Heart right ventricle (tissue), 16 donors: Measurements from ENCODE around the gene ANKRD10. TPM values are rescaled to one million over a fixed set of nuclear protein-coding genes. Genes with fewer than 3 reads are reported as not detected.
A peak's percentile ranks its signal among the peaks of the same experiment; 100 is the strongest.

Experiments
- ATAC-seq, 8 donors: fragments of 200-7000 bp; cut with Tn5 transposase; one replicate each; pipeline ENCODE4 v1.9.1; 2020; ENCODE audit warnings: mild to moderate bottlenecking in 8 of 8, moderate library complexity in 8 of 8, moderate number of reproducible peaks in 1 of 8
- DNase-seq, 2 donors: peaks; one replicate each; pipeline ENCODE4 v3.0.0-alpha.2; 2020
- H3K27ac ChIP-seq, 10 donors: fragments of 200-600 bp; sonication (generic) in 2 of 10; one replicate each; pipeline versions ENCODE4 v1.5.0 to v1.8.0; 2020 to 2022; ENCODE audit warnings: mild to moderate bottlenecking in 3 of 10
- H3K27me3 ChIP-seq, 7 donors: fragments of 200-600 bp; one replicate each; pipeline ENCODE4 v1.8.0; 2021 to 2022; ENCODE audit warnings: mild to moderate bottlenecking in 2 of 7
- H3K36me3 ChIP-seq, 9 donors: fragments of 200-600 bp; sonication (generic) in 1 of 9; one replicate each; pipeline versions ENCODE4 v1.5.0 to v1.8.0; 2020 to 2022; ENCODE audit warnings: mild to moderate bottlenecking in 2 of 9
- H3K4me1 ChIP-seq, 9 donors: fragments of 200-600 bp; sonication (generic) in 1 of 9; one replicate each; pipeline versions ENCODE4 v1.5.0 to v1.8.0; 2020 to 2022; ENCODE audit warnings: mild to moderate bottlenecking in 4 of 9
- H3K4me3 ChIP-seq, 10 donors: fragments of 200-600 bp; sonication (generic) in 2 of 10; one replicate each; pipeline versions ENCODE4 v1.5.0 to v1.8.0; 2020 to 2022; ENCODE audit warnings: mild to moderate bottlenecking in 7 of 10, moderate library complexity in 2 of 10
- H3K9me3 ChIP-seq, 11 donors: fragments of 200-600 bp in 10 of 11; sonication (generic) in 2 of 11; one replicate each; pipeline versions ENCODE4 v1.5.0 to v1.8.0; 2013 to 2022; ENCODE audit warnings: mild to moderate bottlenecking in 2 of 11, control low read depth in 1 of 11, moderate library complexity in 1 of 11
- CTCF ChIP-seq, 9 donors: fragments of 200-600 bp; sonication (generic) in 2 of 9; IDR thresholded peaks; one replicate each; pipeline versions ENCODE4 v1.5.0 to v1.8.0; 2021 to 2022; ENCODE audit warnings: antibody characterized with exemption in 9 of 9, mild to moderate bottlenecking in 5 of 9, moderate library complexity in 1 of 9
- whole genome bisulfite sequencing, 2 donors: extraction: QIAGEN DNeasy Blood & Tissue Kit; methylation state at CpG; one replicate each; pipeline ENCODE4 v1.1.7; 2013; ENCODE audit warnings: inconsistent platforms in 1 of 2; 5-methylcytosine and 5-hydroxymethylcytosine counted together
- intact Hi-C, 10 donors: fragments of 100-400 bp; cut with DNase I; formaldehyde crosslinking; loops; one replicate each; pipeline versions ENCODE4 v1.11.1 to v1.14.2; 2022
- polyA plus RNA-seq, 2 donors: library from polyadenylated mRNA; stranded (reverse); fragments of 200-250 nt; gene quantifications; one replicate each; pipeline ENCODE4 v1.2.3, GENCODE V29; 2013
- total RNA-seq, 10 donors: library from RNA; stranded (reverse); fragmentation: NEBNext Ultra II Directional in 3 of 10; extraction: Animal tissue kit (Norgen Biotek cat#: 25700) in 3 of 10; gene quantifications; one replicate each; pipeline versions ENCODE4 v1.2.1 to v1.2.4, GENCODE V29; 2021 to 2023
- donor health status: Arrhythmogenic right ventricular cardiomyopathy.
- donor health status: ischemic (EF 13 %, LVEDD 7.1; RV severe dilation, severe dysfunction).
- donor health status: healthy with polysubstance abuse.
- donor health status: DM: no; HTN: yes; CAD: no.
- donor health status: DM: no; HTN: no; CAD: no.
- donor health status: ischemic (EF 25% LVEDD 6.9; RV normal size, moderate dysfunction).
- donor health status: ischemic (EF 25% LVEDD 5.7; RV mildly dilated, moderate dysfunction).
- donor health status: healthy.
- donor health status: DM: yes; HTN: yes; CAD: no.
- donor health status: Ischemic cardiomyopathy.
- donor health status: ischemic (EF 35%, LVEDD 5.7; RV mildly dilated, moderate dysfunction).
- donor health status: nonischemic (EF 11% LVEDD 7.7; RV severe dilation, severe dysfunction).
- donor health status: DM: yes; HTN: yes; CAD: no.
- donor health status: PGD.
- donor health status: ischemic (EF 29% LVEDD 5.4; RV normal size, mild dysfunction).
- donor health status: nonischemic (EF 23%, LVEDD 6.1; RV moderate dilation, normal function).

Gene ANKRD10
- total and polyA plus RNA-seq, 12 donors = 32.4 to 127 (median 49.0) TPM

- peak; percentile 73 to 88 (median 76) for ATAC-seq
These were observed 40.3 kb downstream of the ANKRD10 start for GRCh38 chr13:110874508-110874960.

DNA sequence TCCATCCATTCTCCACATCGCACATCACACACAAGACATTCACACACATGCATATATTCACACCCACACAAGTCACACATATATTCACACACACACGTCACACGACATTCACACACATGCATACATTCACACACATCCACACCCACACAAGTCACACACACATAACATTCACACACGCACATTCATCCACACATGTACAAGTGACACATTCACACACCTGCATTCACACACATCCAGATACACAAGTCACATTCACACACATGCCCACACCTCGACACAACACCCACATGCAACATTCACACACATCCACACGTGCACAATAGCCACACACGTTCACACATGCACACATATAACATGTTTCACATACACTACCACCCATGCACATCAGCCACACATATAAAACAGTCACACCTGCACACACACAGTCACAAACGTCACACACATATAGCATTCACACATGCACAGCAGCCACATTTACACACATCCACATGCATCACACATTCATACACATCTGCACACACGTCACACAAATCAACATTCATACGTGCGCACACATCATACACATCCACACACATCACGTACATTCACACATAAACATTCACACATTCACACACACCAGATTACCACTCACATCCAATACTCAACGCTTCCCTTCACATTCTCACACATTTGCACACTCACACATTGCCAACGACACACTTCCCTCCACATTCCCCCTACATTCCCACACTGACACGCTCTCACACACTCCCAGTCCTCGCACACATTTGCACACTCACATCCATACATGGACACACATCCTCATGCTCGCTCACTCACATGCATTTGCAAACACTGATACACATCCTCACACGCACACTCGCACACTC, 41.0 kb downstream of the ANKRD10 start:
- no peak for TF ChIP-seq CTCF (IDR thresholded peaks at IDR 0.05)
- peaks cover 0 to 6% (median 0%) of the 10 kb centered on the region in 7 donors for H3K27me3 ChIP-seq
- H3K27ac ChIP-seq = no peak overlapping the region
- intact Hi-C loops = loop anchor here in 3 of 10 donors (5.0 kb wide), 1 partner anchor 38 kb away; no protein-coding TSS in a partner anchor
- peaks cover 0 to 3% (median 0%) of the 10 kb centered on the region in 9 donors for H3K36me3 ChIP-seq
- H3K4me3 ChIP-seq = peak overlapping the region in 9 of 10 donors; percentile 18 to 53 (median 47)
- H3K4me1 ChIP-seq = peaks cover 7 to 42% (median 26%) of the 10 kb centered on the region in 9 donors
- no peaks in the 10 kb centered on the region for H3K9me3 ChIP-seq
- ATAC-seq (no peak), DNase-seq (no peak)
- 70 to 71% methylated on average over 19 of the region's 19 CpGs for WGBS, 2 donors

More at GRCh38 chr13:110874508-110874960, 40.3 kb downstream of the ANKRD10 start:
- Histone ChIP-seq H3K9me3 (no peaks in the 10 kb centered on the region), H3K27me3 (peaks cover 0 to 6% (median 0%) of the 10 kb centered on the region in 7 donors), H3K4me3 (peak overlapping the region in 9 of 10 donors; percentile 18 to 53 (median 47)), H3K27ac (peak overlapping the region in 3 of 10 donors; percentile 8 to 56 (median 44)), H3K36me3 (peaks cover 0 to 10% (median 0%) of the 10 kb centered on the region in 9 donors), H3K4me1 (peaks cover 7 to 40% (median 25%) of the 10 kb centered on the region in 9 donors)
- TF ChIP-seq CTCF (IDR thresholded peaks at IDR 0.05) = no peak
- intact Hi-C loops = loop anchor here in 3 of 10 donors (5.0 kb wide), 1 partner anchor 38 kb away; no protein-coding TSS in a partner anchor
- DNase-seq = peak; percentile 89 to 92
- 1% methylated on average over 31 to 32 of the region's 32 CpGs for whole genome bisulfite sequencing, 2 donors

GRCh38 chr13:110872768-110873638, 41.9 kb downstream of the ANKRD10 start:
- no peak for TF ChIP-seq CTCF (IDR thresholded peaks at IDR 0.05)
- WGBS, 2 donors = 88 to 90% methylated on average over 35 of the region's 35 CpGs
- Histone ChIP-seq H3K27ac (no peak overlapping the region), H3K4me1 (peaks cover 7 to 43% (median 28%) of the 10 kb centered on the region in 9 donors), H3K9me3 (no peaks in the 10 kb centered on the region), H3K36me3 (no peaks in the 10 kb centered on the region), H3K27me3 (peaks cover 0 to 6% (median 0%) of the 10 kb centered on the region in 7 donors), H3K4me3 (no peak overlapping the region)
- ATAC-seq = no peak
- intact Hi-C loops = loop anchor here in 3 of 10 donors (5.0 kb wide), 1 partner anchor 39 kb away; no protein-coding TSS in a partner anchor
- DNase-seq = no peak
